OCI-LY7 (cell line): ENCODE data around the gene RHBDD1. TPM values are rescaled to one million over a fixed set of nuclear protein-coding genes. Genes with fewer than 3 reads are reported as not detected.

Source experiments
- BruUV-seq: library from RNA; stranded (reverse); fragments of 400-500 nt; replicated peaks from 2 replicates; lab custom pipeline; 2021; lab: Mats Ljungman, UMichigan
- CTCF ChIA-PET: fragments of 300-600 bp; sonication (Branson Sonifier 250); formaldehyde crosslinking; loops from one replicate; lab custom pipeline; 2022; ENCODE audit warnings: antibody characterized with exemption; ENCODE audit not compliant: unreplicated experiment; lab: Charles Lee
- POLR2A ChIA-PET: fragments of 300-600 bp; sonication (Branson Sonifier 250); formaldehyde crosslinking; loops from one replicate; lab custom pipeline; 2022; ENCODE audit warnings: antibody characterized with exemption; lab: Charles Lee
- DNase-seq: peaks from one replicate; pipeline ENCODE4 v3.0.0-alpha.2; 2015; ENCODE audit warnings: low spot score
- H2AFZ ChIP-seq: fragments of 200-600 bp; sonication (generic), shearing (Covaris generic); 2 replicates; pipeline ENCODE4 v1.6.1; 2014; ENCODE audit warnings: mild to moderate bottlenecking, antibody characterized with exemption, low read length, moderate library complexity
- H3K27ac ChIP-seq: fragments of 200-600 bp; sonication (generic); 2 replicates; pipeline ENCODE4 v1.5.1; 2014; ENCODE audit warnings: mixed run types, low read depth, mild to moderate bottlenecking, moderate library complexity, low read length, inconsistent platforms; ENCODE audit not compliant: poor library complexity, severe bottlenecking
- H3K36me3 ChIP-seq: fragments of 200-600 bp; sonication (generic); 2 replicates; pipeline ENCODE4 v1.6.1; 2014; ENCODE audit warnings: mild to moderate bottlenecking, antibody characterized with exemption, low read length, moderate library complexity, mixed read lengths; ENCODE audit not compliant: insufficient read depth
- H3K4me1 ChIP-seq: fragments of 200-600 bp; sonication (generic); 2 replicates; pipeline ENCODE4 v1.5.1; 2014; ENCODE audit warnings: mild to moderate bottlenecking, low read length; ENCODE audit not compliant: insufficient read depth, poor library complexity, severe bottlenecking
- H3K4me2 ChIP-seq: fragments of 200-600 bp; sonication (generic); 2 replicates; pipeline ENCODE4 v1.6.1; 2014; ENCODE audit warnings: mild to moderate bottlenecking, low read length
- H3K4me3 ChIP-seq: fragments of 200-600 bp; sonication (generic); 2 replicates; pipeline ENCODE4 v1.5.1; 2014; ENCODE audit warnings: mild to moderate bottlenecking, low read depth, low read length; ENCODE audit not compliant: poor library complexity, severe bottlenecking
- H3K79me2 ChIP-seq: fragments of 200-600 bp; sonication (generic); 2 replicates; pipeline ENCODE4 v1.6.1; 2016; ENCODE audit warnings: low read depth, mild to moderate bottlenecking, low read length, moderate library complexity, mixed read lengths; ENCODE audit not compliant: insufficient read depth
- H3K9me2 ChIP-seq: fragments of 200-600 bp; sonication (generic); 2 replicates; pipeline ENCODE4 v1.6.1; 2016; ENCODE audit warnings: mild to moderate bottlenecking, low read length, mixed read lengths; ENCODE audit not compliant: insufficient read depth
- H3K9me3 ChIP-seq: fragments of 200-600 bp; sonication (generic); 2 replicates; pipeline ENCODE4 v1.6.1; 2014; ENCODE audit warnings: mild to moderate bottlenecking, mixed run types, low read length, mixed read lengths
- H4K20me1 ChIP-seq: fragments of 200-600 bp; sonication (generic); 2 replicates; pipeline ENCODE4 v1.6.1; 2014; ENCODE audit warnings: mild to moderate bottlenecking, antibody characterized with exemption, low read length, moderate library complexity, mixed read lengths; ENCODE audit not compliant: insufficient read depth
- CTCF ChIP-seq: fragments of 200-600 bp; sonication (generic); conservative IDR thresholded peaks from 2 replicates; pipeline ENCODE4 v1.5.1; 2014; ENCODE audit warnings: mild to moderate bottlenecking, antibody characterized with exemption, low read length, moderate library complexity, mixed read lengths
- EZH2phosphoT487 ChIP-seq: fragments of 200-600 bp; sonication (generic); IDR thresholded peaks from 2 replicates; pipeline ENCODE4 v1.6.1; 2018; ENCODE audit warnings: low read depth, borderline replicate concordance, mild to moderate bottlenecking, mixed run types, antibody characterized with exemption, low read length, moderate library complexity, mixed read lengths
- intact Hi-C: fragments of 100-400 bp; cut with micrococcal nuclease; formaldehyde crosslinking; loops from one replicate; pipeline ENCODE4 v1.10.0; 2022; ENCODE audit not compliant: unreplicated experiment
- total RNA-seq, 2 experiments: library from RNA; depleted of rRNA in 1 of 2; stranded (reverse); fragments of >200 nt in 1 of 2; shearing (Covaris generic) in 1 of 2; gene quantifications; 2 replicates each; pipeline ENCODE4 v1.2.3, GENCODE V29; 2014 to 2022

The RHBDD1 gene
- total RNA-seq, 2 experiments from 2014 or later = 40.8 to 80.3 TPM

- BruUV-seq = no TSS peak
- Histone ChIP-seq H3K9me2 (no peaks in the 10 kb centered on the region), H3K9me3 (no peaks in the 10 kb centered on the region), H3K4me1 (peaks cover 18% of the 10 kb centered on the region), H3K79me2 (peaks cover 22% of the 10 kb centered on the region), H2AFZ (no peak overlapping the region), H3K4me2 (no peak overlapping the region), H3K27ac (no peak overlapping the region), H3K36me3 (peaks cover 43% of the 10 kb centered on the region), H4K20me1 (peaks cover 11% of the 10 kb centered on the region; the same call in 1 of the 2 replicates), H3K4me3 (no peak overlapping the region)
- no peak for DNase-seq
- intact Hi-C loops = no loop called here
- ChIA-PET POLR2A (interaction anchor here (0.7 to 1.6 kb wide), 11 partner anchors 9 to 153 kb away, joined by 3 to 7 read pairs (median 4); no protein-coding TSS in a partner anchor), CTCF (interaction anchor here (0.5 to 1.0 kb wide), 3 partner anchors 28 to 149 kb away, joined by 3 to 9 read pairs (median 3); no protein-coding TSS in a partner anchor)
- TF ChIP-seq CTCF = no peak
- no peak for TF ChIP-seq EZH2phosphoT487
Observed at GRCh38 chr2:226829721-226830631, 5.9 kb upstream of the RHBDD1 start.

- ChIA-PET CTCF (no interaction called here), POLR2A (interaction anchor here (0.5 to 1.6 kb wide), 3 partner anchors 10 to 148 kb away, joined by 3 to 6 read pairs (median 4); no protein-coding TSS in a partner anchor)
- no TSS peak for BruUV-seq
- no peaks in the 10 kb centered on the region for H3K9me2 ChIP-seq
- H2AFZ ChIP-seq = no peak overlapping the region
- H4K20me1 ChIP-seq = peaks cover 11% of the 10 kb centered on the region; the same call in 1 of the 2 replicates
- no peaks in the 10 kb centered on the region for H3K9me3 ChIP-seq
- intact Hi-C loops = no loop called here
- TF ChIP-seq EZH2phosphoT487 (no peak), CTCF (no peak)
- peaks cover 23% of the 10 kb centered on the region for H3K4me1 ChIP-seq
- H3K4me2 ChIP-seq = no peak overlapping the region
- no peak overlapping the region for H3K4me3 ChIP-seq
- no peak overlapping the region for H3K27ac ChIP-seq
- no peak for DNase-seq
- peaks cover 43% of the 10 kb centered on the region for H3K36me3 ChIP-seq
- H3K79me2 ChIP-seq = peaks cover 29% of the 10 kb centered on the region
Observed at GRCh38 chr2:226831266-226831665, 4.6 kb upstream of the RHBDD1 start.
